HCT116 (cell line): ENCODE measurements around the gene CRYGC. TPM values are rescaled to one million over a fixed set of nuclear protein-coding genes. Genes with fewer than 3 reads are reported as not detected.
A peak's percentile ranks its signal among the peaks of the same experiment; 100 is the strongest.

Experiments used
- ATAC-seq: fragments of 200-7000 bp; cut with Tn5 transposase; 2 replicates; pipeline ENCODE4 v1.9.1; 2020; ENCODE audit warnings: mild to moderate bottlenecking, moderate library complexity
- BruUV-seq: library from RNA; stranded (reverse); fragments of 400-500 nt; replicated peaks from 2 replicates; lab custom pipeline; 2021; lab: Mats Ljungman, UMichigan
- CTCF ChIA-PET: fragments of 300-600 bp; sonication (Branson Sonifier 250); formaldehyde crosslinking; loops from one replicate; lab custom pipeline; 2021; ENCODE audit warnings: antibody characterized with exemption; lab: Charles Lee
- POLR2A ChIA-PET: fragments of 300-600, 350-600 bp; sonication (Branson Sonifier 250); formaldehyde crosslinking; loops from one replicate; lab custom pipeline; 2021; ENCODE audit warnings: antibody characterized with exemption; lab: Charles Lee
- RAD21 ChIA-PET, 2 experiments: fragments of 300-600 bp; sonication (Branson Sonifier 250); formaldehyde crosslinking; loops; one replicate each; lab custom pipeline; 2023; ENCODE audit warnings: low total read pairs in 2 of 2; ENCODE audit not compliant: uncharacterized antibody in 2 of 2, unreplicated experiment in 2 of 2, low non-redundant PET in 1 of 2; lab: Charles Lee
- DNase-seq: peaks from one replicate; pipeline ENCODE4 v3.0.0-alpha.2; 2010; ENCODE audit warnings: low read depth, low spot score
- H2AFZ ChIP-seq: fragments of 200-600 bp; shearing (Covaris generic), sonication (generic); 2 replicates; pipeline ENCODE4 v1.6.1; 2017; ENCODE audit warnings: low read depth, mixed run types, mixed read lengths, antibody characterized with exemption, low read length; ENCODE audit not compliant: poor library complexity, severe bottlenecking
- H3K27ac ChIP-seq: 2 replicates; pipeline ENCODE4 v1.5.1; 2012; ENCODE audit warnings: low read depth, low read length
- H3K27me3 ChIP-seq: fragments of 200-600 bp; sonication (generic); 2 replicates; pipeline ENCODE4 v1.6.1; 2016; ENCODE audit warnings: mixed run types, low read length, mixed read lengths; ENCODE audit not compliant: insufficient read depth
- H3K36me3 ChIP-seq, 2 experiments: fragments of 200-500 bp in 1 of 2; fragments of 200-600 bp in 1 of 2; sonication (Bioruptor generic) in 1 of 2; sonication (generic) in 1 of 2; 2 replicates each; pipeline versions ENCODE4 v1.5.1 to v1.6.1; 2014 to 2016; ENCODE audit warnings: low read length in 2 of 2, inconsistent platforms in 1 of 2, mixed read lengths in 1 of 2, mixed run types in 1 of 2; ENCODE audit not compliant: insufficient read depth in 2 of 2, control insufficient read depth in 1 of 2
- H3K4me1 ChIP-seq, 2 experiments: fragments of 200-600 bp in 1 of 2; sonication (generic) in 1 of 2; 2 replicates each; pipeline versions ENCODE4 v1.5.1 to v1.6.1; 2012 to 2017; ENCODE audit warnings: low read length in 2 of 2, inconsistent platforms in 1 of 2, mild to moderate bottlenecking in 1 of 2, mixed read lengths in 1 of 2, mixed run types in 1 of 2, moderate library complexity in 1 of 2; ENCODE audit not compliant: insufficient read depth in 2 of 2, control insufficient read depth in 1 of 2
- H3K4me2 ChIP-seq: fragments of 200-600 bp; sonication (generic); 2 replicates; pipeline ENCODE4 v1.6.1; 2017; ENCODE audit warnings: mixed run types, low read length, mixed read lengths
- H3K4me3 ChIP-seq, 2 experiments: fragments of 200-600 bp in 1 of 2; sonication (generic) in 1 of 2; replicated peaks in 1 of 2; 2 replicates each; pipeline ENCODE4 v1.5.1; 2011 to 2016; ENCODE audit warnings: low read length in 2 of 2, control low read depth in 1 of 2, low read depth in 1 of 2, mild to moderate bottlenecking in 1 of 2, mixed read lengths in 1 of 2, mixed run types in 1 of 2
- H3K79me2 ChIP-seq: fragments of 200-600 bp; sonication (generic); 2 replicates; pipeline ENCODE4 v1.6.1; 2017; ENCODE audit warnings: mild to moderate bottlenecking, mixed run types, low read length, moderate library complexity, mixed read lengths; ENCODE audit not compliant: insufficient read depth
- H3K9ac ChIP-seq: fragments of 200-600 bp; sonication (generic); 2 replicates; pipeline ENCODE4 v1.6.1; 2016; ENCODE audit warnings: low read length, mixed read lengths
- H3K9me2 ChIP-seq: fragments of 200-600 bp; sonication (generic), shearing (Covaris generic); 2 replicates; pipeline ENCODE4 v1.6.1; 2017; ENCODE audit warnings: mixed run types, mild to moderate bottlenecking, moderate library complexity; ENCODE audit not compliant: insufficient read depth
- H3K9me3 ChIP-seq, 2 experiments: fragments of 200-500 bp in 1 of 2; fragments of 200-600 bp in 1 of 2; sonication (Bioruptor generic) in 1 of 2; sonication (generic) in 1 of 2; 2 replicates each; pipeline ENCODE4 v1.6.1; 2014 to 2017; ENCODE audit warnings: low read length in 2 of 2, mixed read lengths in 2 of 2, inconsistent platforms in 1 of 2, low read depth in 1 of 2, mild to moderate bottlenecking in 1 of 2, mixed run types in 1 of 2, moderate library complexity in 1 of 2; ENCODE audit not compliant: control insufficient read depth in 1 of 2, insufficient read depth in 1 of 2
- H4K20me1 ChIP-seq: fragments of 200-600 bp; sonication (generic), shearing (Covaris generic); 2 replicates; pipeline ENCODE4 v1.6.1; 2017; ENCODE audit warnings: mixed run types, mild to moderate bottlenecking, moderate library complexity; ENCODE audit not compliant: insufficient read depth
- CTCF ChIP-seq, 3 experiments: fragments of 200-600 bp in 1 of 3; sonication (generic) in 1 of 3; IDR thresholded peaks in 2 of 3; conservative IDR thresholded peaks in 1 of 3; 2 replicates each; pipeline ENCODE4 v1.5.1; 2012 to 2017; ENCODE audit warnings: low read depth in 2 of 3, low read length in 2 of 3, antibody characterized with exemption in 1 of 3, borderline replicate concordance in 1 of 3, control low read depth in 1 of 3, mild to moderate bottlenecking in 1 of 3, mixed read lengths in 1 of 3, mixed run types in 1 of 3, moderate library complexity in 1 of 3; ENCODE audit not compliant: insufficient read depth in 1 of 3
- RAD21 ChIP-seq: IDR thresholded peaks from 2 replicates; pipeline ENCODE4 v1.6.1; 2012; ENCODE audit warnings: low read depth, mild to moderate bottlenecking
- REST ChIP-seq: IDR thresholded peaks from 2 replicates; pipeline ENCODE4 v1.6.1; 2012; ENCODE audit warnings: low read depth
- intact Hi-C: fragments of 100-400 bp; cut with micrococcal nuclease; formaldehyde crosslinking; loops from 2 replicates; pipeline ENCODE4 v1.10.0; 2022
- total RNA-seq: library from RNA; stranded (reverse); gene quantifications from one replicate; pipeline ENCODE4 v1.2.1, GENCODE V29; 2021; ENCODE audit not compliant: unreplicated experiment

The CRYGC gene
- total RNA-seq, 1 experiment from 2014 or later: not detected

GRCh38 chr2:208148803-208149202 lies 19.2 kb upstream of the CRYGC start:
- H3K9me3 ChIP-seq: no peaks in the 10 kb centered on the region
- TF ChIP-seq CTCF (IDR thresholded peaks at IDR 0.05 in 2 of 3, conservative IDR thresholded peaks at IDR 0.05 in 1 of 3; ENCODE audit: borderline replicate concordance in 1 of 3, insufficient read depth in 1 of 3, low read depth in 2 of 3, low read length in 2 of 3): peak in 2 of 3 experiments; percentile 42 to 52; a peak in 4 of 6 replicates
- no peak for TF ChIP-seq REST
- peak; percentile 16; the same call in 1 of the 2 replicates for TF ChIP-seq RAD21
- H3K36me3 ChIP-seq: no peaks in the 10 kb centered on the region
- no peak overlapping the region for H3K4me3 ChIP-seq
- ChIA-PET POLR2A (no interaction called here), RAD21 (no interaction called here), CTCF (interaction anchor here (1.4 kb wide), 1 partner anchor 27 kb away, joined by 3 read pairs; no protein-coding TSS in a partner anchor)
- no peak overlapping the region for H2AFZ ChIP-seq
- no peaks in the 10 kb centered on the region for H3K79me2 ChIP-seq
- ATAC-seq (0 out of 2 replicates have a peak, but pooled peaks have one; percentile 27), DNase-seq (no peak)
- intact Hi-C loops: no loop called here
- BruUV-seq: no TSS peak
- H3K4me1 ChIP-seq: no peaks in the 10 kb centered on the region
- no peak overlapping the region for H3K27ac ChIP-seq
- H3K4me2 ChIP-seq: no peak overlapping the region
- no peaks in the 10 kb centered on the region for H4K20me1 ChIP-seq
- H3K27me3 ChIP-seq: no peaks in the 10 kb centered on the region
- no peak overlapping the region for H3K9ac ChIP-seq
- H3K9me2 ChIP-seq: no peaks in the 10 kb centered on the region
